Measurements from ENCODE around the gene KRTAP10-3. TPM values are rescaled to one million over a fixed set of nuclear protein-coding genes. Genes with fewer than 3 reads are reported as not detected.

KRTAP10-3 gene
- total and polyA plus RNA-seq, 9 of the 15 experiments (the other 6 are each of a cell fraction or from before 2014, with no cell fraction given), result not detected

DNA sequence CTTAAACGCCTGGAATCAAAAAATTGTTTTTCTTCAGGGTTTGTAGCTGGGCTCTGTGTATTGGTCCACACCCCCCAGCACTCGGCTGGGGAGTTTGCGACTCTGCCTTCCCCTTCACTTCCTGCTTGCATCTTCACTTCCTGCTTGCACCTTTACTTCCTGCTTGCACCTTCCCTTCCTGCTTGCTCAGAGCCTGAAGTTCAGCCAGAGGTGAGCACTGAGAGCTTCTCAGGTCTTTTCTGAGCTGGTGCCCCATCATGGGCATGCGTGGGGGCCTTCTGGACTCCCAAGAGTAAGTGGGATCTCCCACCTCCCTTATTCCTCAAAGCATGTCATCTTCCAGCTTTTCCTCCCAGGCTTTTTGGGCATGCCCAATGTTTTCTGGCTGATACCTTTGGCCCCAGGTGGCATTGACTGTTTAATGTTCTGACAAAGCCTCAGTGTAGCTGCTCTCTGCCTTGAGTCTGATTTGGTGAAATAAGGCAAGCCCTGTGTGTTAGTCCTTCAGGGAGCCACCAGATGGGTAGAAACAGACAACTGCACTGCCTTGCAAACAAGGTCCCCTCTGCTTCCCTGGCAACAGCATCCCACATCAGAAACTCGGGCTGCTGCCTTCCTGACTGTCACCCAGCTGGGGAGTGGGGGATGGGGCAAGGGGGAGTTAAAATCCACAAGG is 10.8 kb downstream of the KRTAP10-3 start (continued):
- TF ChIP-seq RBM22 (IDR thresholded peaks at IDR 0.05; ENCODE audit: low read depth, low read length, poor library complexity, severe bottlenecking), result no peak
- no peak for TF ChIP-seq TRIM24 (IDR thresholded peaks at IDR 0.05)
- TF ChIP-seq, protein P1, sequence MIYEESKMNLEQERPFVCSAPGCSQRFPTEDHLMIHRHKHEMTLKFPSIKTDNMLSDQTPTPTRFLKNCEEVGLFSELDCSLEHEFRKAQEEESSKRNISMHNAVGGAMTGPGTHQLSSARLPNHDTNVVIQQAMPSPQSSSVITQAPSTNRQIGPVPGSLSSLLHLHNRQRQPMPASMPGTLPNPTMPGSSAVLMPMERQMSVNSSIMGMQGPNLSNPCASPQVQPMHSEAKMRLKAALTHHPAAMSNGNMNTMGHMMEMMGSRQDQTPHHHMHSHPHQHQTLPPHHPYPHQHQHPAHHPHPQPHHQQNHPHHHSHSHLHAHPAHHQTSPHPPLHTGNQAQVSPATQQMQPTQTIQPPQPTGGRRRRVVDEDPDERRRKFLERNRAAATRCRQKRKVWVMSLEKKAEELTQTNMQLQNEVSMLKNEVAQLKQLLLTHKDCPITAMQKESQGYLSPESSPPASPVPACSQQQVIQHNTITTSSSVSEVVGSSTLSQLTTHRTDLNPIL (CRISPR knock-in tag; IDR thresholded peaks at IDR 0.05), result no peak

- no peak for FAIRE-seq
- no peak for DNase-seq (ENCODE audit: extremely low read depth in 1 of 4, low spot score in 3 of 4)
- H3K27me3 ChIP-seq (ENCODE audit: control insufficient read depth in 2 of 2, insufficient read depth in 2 of 2, low read length in 2 of 2), result peaks cover 0 to 20% of the 10 kb centered on the region in 2 experiments; a peak in 4 of 5 replicates
- no peaks in the 10 kb centered on the region for H3K9me3 ChIP-seq (replicated peaks; ENCODE audit: control insufficient read depth, insufficient read depth, low read depth, low read length)
- H3K4me1 ChIP-seq (replicated peaks in 1 of 2; ENCODE audit: control insufficient read depth in 2 of 2, insufficient read depth in 2 of 2, low read length in 2 of 2), result peaks cover 0 to under 1% of the 10 kb centered on the region in 2 experiments; a peak in 2 of 5 replicates
- H3K4me3 ChIP-seq, result no peak overlapping the region
- no peaks in the 10 kb centered on the region for H4K20me1 ChIP-seq (replicated peaks; ENCODE audit: control insufficient read depth, insufficient read depth, low read length)
- ChIA-PET POLR2A (no interaction called here), CTCF (ENCODE audit: low intra/inter-chr PET ratio) (no interaction called here)
- no peaks in the 10 kb centered on the region for H3K79me2 ChIP-seq (ENCODE audit: control insufficient read depth, insufficient read depth, low read length)
- no TSS peak for BruUV-seq (replicated peaks)
- no peak overlapping the region for H2AFZ ChIP-seq (ENCODE audit: low read depth, low read length)
- H3K36me3 ChIP-seq (ENCODE audit: control insufficient read depth, insufficient read depth, low read length), result no peaks in the 10 kb centered on the region
- TF ChIP-seq NFIX (CRISPR knock-in tag; IDR thresholded peaks at IDR 0.05; ENCODE audit: low read depth) (no peak), ZNF77 (CRISPR knock-in tag; IDR thresholded peaks at IDR 0.05) (no peak), E2F6 (IDR thresholded peaks at IDR 0.05; ENCODE audit: borderline replicate concordance in 1 of 2, extremely low read depth in 1 of 2, insufficient read depth in 1 of 2, insufficient read length in 1 of 2, low read depth in 1 of 2, low read length in 1 of 2, poor library complexity in 1 of 2, severe bottlenecking in 1 of 2) (no peak), SMARCC2 (IDR thresholded peaks at IDR 0.05; ENCODE audit: low read depth) (no peak), ZFP36 (IDR thresholded peaks at IDR 0.05; ENCODE audit: low read depth, low read length, partially characterized antibody) (no peak), TBP (optimal IDR thresholded peaks at IDR 0.05; ENCODE audit: low read depth, low read length) (no peak), STAT5A (IDR thresholded peaks at IDR 0.05; ENCODE audit: borderline replicate concordance, low read length) (no peak), ZNF778 (CRISPR knock-in tag; IDR thresholded peaks at IDR 0.05) (no peak), KLF10 (CRISPR knock-in tag; IDR thresholded peaks at IDR 0.05) (no peak), ZNF140 (CRISPR knock-in tag; IDR thresholded peaks at IDR 0.05) (no peak)
- TF ChIP-seq, protein P2, sequence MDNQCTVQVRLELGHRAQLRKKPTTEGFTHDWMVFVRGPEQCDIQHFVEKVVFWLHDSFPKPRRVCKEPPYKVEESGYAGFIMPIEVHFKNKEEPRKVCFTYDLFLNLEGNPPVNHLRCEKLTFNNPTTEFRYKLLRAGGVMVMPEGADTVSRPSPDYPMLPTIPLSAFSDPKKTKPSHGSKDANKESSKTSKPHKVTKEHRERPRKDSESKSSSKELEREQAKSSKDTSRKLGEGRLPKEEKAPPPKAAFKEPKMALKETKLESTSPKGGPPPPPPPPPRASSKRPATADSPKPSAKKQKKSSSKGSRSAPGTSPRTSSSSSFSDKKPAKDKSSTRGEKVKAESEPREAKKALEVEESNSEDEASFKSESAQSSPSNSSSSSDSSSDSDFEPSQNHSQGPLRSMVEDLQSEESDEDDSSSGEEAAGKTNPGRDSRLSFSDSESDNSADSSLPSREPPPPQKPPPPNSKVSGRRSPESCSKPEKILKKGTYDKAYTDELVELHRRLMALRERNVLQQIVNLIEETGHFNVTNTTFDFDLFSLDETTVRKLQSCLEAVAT (IDR thresholded peaks at IDR 0.05), result no peak
- TF ChIP-seq, protein P3, sequence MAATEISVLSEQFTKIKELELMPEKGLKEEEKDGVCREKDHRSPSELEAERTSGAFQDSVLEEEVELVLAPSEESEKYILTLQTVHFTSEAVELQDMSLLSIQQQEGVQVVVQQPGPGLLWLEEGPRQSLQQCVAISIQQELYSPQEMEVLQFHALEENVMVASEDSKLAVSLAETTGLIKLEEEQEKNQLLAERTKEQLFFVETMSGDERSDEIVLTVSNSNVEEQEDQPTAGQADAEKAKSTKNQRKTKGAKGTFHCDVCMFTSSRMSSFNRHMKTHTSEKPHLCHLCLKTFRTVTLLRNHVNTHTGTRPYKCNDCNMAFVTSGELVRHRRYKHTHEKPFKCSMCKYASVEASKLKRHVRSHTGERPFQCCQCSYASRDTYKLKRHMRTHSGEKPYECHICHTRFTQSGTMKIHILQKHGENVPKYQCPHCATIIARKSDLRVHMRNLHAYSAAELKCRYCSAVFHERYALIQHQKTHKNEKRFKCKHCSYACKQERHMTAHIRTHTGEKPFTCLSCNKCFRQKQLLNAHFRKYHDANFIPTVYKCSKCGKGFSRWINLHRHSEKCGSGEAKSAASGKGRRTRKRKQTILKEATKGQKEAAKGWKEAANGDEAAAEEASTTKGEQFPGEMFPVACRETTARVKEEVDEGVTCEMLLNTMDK (IDR thresholded peaks at IDR 0.05; ENCODE audit: borderline replicate concordance, insufficient read depth, low read depth, low read length, poor library complexity, severe bottlenecking), result no peak
- in situ Hi-C loops (cut with MboI) (no loop called here), intact Hi-C loops (cut with micrococcal nuclease) (no loop called here)
- no peak overlapping the region for H3K27ac ChIP-seq (ENCODE audit: extremely low read depth, low read depth, low read length)
- H3K9me1 ChIP-seq (ENCODE audit: control insufficient read depth, insufficient read depth, low read length), result no peaks in the 10 kb centered on the region
- no peak for ATAC-seq
- no peak overlapping the region for H3K4me2 ChIP-seq (ENCODE audit: insufficient read depth, low read length)
- WGBS (ENCODE audit: insufficient coverage, low coverage, missing lambda C conversion rate), result 0% methylated on average over 3 of the region's 3 CpGs
- H3K9ac ChIP-seq (ENCODE audit: insufficient read depth in 1 of 2, low read depth in 2 of 2, low read length in 2 of 2), result no peak overlapping the region
Observed at GRCh38 chr21:44544566-44544965, 14.0 kb downstream of the KRTAP10-3 start.
